HG03469 (cell line): ENCODE data around the gene MYO7A.

Experiments used
- ATAC-seq: cut with Tn5 transposase; IDR thresholded peaks from one replicate; pipeline ENCODE4 v1.9.1; 2021; ENCODE audit warnings: mild to moderate bottlenecking, moderate library complexity, moderate number of reproducible peaks; ENCODE audit not compliant: unreplicated experiment

Gene MYO7A

DNA sequence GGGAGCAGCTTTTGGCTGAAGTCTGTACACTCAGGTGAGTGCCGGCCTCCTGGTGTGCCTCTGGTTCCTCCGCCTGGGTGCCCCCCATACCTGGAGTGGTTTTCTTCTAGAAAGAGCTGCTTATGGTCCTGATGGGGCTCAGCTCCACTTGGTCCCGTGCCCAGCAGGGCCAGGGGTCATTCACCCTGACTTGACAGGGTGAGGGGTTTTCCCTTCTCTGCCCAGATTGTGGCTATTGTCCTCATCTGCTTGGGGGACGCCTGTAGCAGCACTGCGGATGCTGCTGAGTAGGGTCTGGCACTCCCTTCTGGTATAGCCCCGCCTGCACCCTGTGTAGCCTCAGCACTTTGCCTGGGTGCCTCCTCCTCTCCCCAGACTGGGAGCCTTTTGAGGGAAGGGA is 17.2 kb upstream of the MYO7A start:
- ATAC-seq, result no peak

DNA sequence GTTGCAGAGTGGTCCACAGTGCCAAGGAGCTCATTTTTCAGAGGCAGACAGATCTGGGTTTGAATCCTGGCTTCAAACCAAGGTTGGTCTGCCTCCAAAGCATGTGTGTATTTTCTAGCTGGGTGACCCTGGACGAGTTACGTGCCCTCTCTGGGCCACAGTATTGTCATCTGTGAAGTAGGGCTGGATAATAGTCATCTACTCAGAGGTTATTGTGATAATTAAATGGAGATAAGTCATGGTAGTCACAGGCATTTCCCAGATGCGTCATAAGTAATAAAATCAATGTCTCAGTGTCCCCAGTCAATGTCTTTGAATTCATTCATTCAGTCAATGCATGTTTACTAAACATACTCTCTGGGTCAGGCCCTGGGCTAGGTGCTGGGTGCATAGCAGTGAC is 16.8 kb upstream of the MYO7A start:
- ATAC-seq, result no peak

- ATAC-seq, result no peak
Observed at GRCh38 chr11:77111946-77112345, 16.1 kb upstream of the MYO7A start.

DNA sequence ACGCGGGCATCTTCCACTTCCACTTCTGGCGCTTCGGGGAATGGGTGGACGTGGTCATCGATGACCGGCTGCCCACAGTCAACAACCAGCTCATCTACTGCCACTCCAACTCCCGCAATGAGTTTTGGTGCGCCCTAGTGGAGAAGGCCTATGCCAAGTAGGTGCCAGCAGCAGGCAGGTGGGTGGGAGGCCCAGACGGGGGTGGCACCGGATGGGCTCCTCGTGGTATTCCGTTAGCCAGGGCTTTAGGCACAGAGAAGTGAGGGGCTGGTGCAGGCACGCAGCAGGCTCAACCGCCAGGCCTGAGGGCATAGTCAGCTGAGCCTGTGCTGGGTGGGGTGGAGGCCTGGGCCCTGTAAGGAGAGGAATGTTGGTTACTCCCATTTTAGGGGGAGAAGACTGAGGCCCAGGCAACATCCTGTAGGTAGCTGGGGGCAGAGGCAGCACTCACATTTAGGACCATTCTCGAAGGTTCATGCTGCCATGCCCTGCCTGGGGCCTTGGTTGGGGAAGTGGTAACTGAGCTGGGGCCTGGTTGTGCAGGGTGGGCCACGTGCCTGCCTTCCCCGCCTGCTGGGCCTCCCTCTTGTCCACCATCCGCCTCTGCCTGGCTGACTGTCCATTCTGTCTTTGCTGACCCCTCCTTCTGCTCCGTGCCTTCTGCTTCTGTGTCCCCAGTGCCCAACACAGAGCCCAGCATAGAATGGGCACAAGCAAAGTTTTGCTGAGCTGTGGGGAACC is 15.2 kb upstream of the MYO7A start:
- ATAC-seq, result no peak

GRCh38 chr11:77113382-77114088 is 14.5 kb upstream of the MYO7A start:
- ATAC-seq, result no peak

DNA sequence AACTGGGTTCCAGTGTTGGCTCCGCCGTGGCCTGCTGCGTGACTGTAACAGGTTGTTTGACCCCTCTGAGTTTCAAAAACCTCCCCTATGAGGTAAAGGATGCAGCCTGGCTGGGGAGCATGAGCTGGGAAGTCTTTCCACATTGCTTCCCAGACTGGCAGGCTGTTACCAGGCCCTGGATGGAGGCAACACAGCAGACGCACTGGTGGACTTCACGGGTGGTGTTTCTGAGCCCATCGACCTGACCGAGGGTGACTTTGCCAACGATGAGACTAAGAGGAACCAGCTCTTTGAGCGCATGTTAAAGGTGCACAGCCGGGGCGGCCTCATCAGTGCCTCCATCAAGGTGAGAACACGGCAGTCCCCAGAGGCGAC is 14.0 kb upstream of the MYO7A start:
- ATAC-seq, result no peak

GRCh38 chr11:77115181-77115611 is 12.8 kb upstream of the MYO7A start:
- ATAC-seq, result no peak

GRCh38 chr11:77115956-77116355 is 12.1 kb upstream of the MYO7A start:
- no peak for ATAC-seq

DNA sequence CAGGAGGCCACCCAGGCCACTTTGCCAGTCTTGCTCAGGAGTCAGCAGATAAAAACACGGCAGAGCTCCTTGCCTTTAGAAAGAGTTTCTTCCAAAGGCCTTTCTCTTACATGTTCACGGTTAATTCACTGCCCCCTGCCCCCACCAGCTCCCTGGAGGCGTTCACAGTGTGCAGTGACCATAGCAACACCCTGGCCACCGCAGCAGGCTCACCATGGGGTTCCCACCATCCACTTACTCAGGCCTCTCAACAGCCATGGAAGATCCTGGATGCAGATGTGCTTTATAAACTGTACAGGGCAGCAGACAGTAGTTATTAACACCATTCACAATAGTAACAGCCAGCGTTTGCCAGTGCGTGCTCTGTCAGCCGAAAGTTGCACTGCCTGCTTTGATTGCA is 10.6 kb upstream of the MYO7A start:
- ATAC-seq, result no peak

DNA sequence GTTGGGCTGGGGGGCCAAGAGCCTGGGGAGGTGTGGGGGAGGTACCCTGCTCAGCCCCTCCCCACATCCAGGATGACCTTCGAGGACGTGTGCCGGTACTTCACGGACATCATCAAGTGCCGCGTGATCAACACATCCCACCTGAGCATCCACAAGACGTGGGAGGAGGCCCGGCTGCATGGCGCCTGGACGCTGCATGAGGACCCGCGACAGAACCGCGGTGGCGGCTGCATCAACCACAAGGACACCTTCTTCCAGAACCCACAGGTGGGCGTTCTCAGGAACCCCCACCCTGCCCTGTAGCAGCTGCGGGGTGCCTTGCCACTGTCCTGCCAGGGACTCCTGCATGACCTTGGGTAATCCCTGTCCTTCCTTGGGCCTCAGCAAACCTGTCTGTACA is 10.0 kb upstream of the MYO7A start:
- no peak for ATAC-seq

DNA sequence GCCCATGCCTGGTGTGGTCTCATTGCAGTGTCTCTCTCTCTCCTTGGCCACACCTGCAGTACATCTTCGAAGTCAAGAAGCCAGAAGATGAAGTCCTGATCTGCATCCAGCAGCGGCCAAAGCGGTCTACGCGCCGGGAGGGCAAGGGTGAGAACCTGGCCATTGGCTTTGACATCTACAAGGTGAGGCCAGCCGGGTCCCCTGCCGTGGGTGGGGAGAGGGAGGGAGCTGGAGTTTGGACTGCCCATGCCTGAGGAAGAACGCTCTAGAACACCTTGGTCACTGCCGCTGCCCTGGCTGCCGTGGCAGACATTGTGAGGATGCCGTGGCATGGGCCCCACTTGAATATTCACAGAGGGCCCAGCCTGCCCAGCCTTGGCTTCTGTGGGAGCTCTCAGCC is 9.1 kb upstream of the MYO7A start:
- no peak for ATAC-seq

- ATAC-seq, result no peak
Observed at GRCh38 chr11:77119531-77119936, 8.5 kb upstream of the MYO7A start.

DNA sequence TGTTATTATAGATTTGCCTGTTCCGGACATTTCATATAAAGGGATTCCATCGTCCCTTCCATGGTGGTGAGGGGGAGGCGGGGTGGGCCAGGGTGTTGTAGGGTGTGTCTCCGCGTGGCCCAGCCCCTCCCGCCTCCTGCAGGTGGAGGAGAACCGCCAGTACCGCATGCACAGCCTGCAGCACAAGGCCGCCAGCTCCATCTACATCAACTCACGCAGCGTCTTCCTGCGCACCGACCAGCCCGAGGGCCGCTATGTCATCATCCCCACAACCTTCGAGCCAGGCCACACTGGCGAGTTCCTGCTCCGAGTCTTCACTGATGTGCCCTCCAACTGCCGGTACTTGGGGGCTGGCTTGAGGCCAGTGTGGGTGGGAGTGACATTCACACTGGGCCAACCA is 7.5 kb upstream of the MYO7A start:
- ATAC-seq, result no peak

GRCh38 chr11:77121096-77121640 is 6.9 kb upstream of the MYO7A start:
- no peak for ATAC-seq

GRCh38 chr11:77121876-77122575 is 6.0 kb upstream of the MYO7A start:
- no peak for ATAC-seq

- ATAC-seq, result no peak
Observed at GRCh38 chr11:77122576-77123212, 5.4 kb upstream of the MYO7A start.

DNA sequence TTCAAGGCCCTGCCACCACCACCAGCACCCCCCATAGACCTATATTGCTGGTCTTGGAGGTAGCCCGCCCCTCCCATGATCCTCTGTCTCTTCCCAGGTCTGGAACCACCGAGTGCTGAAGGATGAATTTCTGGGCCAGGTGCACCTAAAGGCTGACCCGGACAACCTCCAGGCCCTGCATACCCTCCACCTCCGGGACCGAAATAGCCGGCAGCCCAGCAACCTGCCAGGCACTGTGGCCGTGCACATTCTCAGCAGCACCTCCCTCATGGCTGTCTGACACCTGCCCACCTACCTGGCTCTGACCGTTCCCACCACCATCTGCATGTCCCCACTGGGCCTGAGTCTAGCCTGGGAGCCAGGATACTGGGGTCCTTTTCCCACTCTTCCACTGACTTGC is 4.5 kb upstream of the MYO7A start:
- no peak for ATAC-seq

DNA sequence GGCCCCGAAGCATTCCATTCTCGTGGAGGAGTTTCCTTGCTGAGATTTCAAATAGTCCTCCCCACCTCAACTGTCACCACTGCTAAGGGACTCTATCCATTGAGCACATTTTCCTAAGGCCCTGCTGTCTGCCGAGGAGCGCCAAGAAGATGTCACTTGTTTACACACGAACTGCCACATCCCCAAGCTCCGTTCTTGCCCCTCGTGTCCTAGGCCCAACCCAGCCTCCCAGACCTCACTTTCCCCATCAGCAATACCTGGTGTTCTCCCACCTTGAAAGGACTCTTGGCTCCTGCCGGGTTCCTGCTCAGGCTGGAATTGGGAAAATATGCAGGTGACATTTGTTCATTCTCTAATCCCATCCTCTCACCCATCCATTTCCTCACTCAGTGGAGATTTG is 4.0 kb upstream of the MYO7A start:
- no peak for ATAC-seq

GRCh38 chr11:77124488-77124887 is 3.6 kb upstream of the MYO7A start:
- ATAC-seq, result no peak

- no peak for ATAC-seq
Observed at GRCh38 chr11:77125191-77125590, 2.9 kb upstream of the MYO7A start.

DNA sequence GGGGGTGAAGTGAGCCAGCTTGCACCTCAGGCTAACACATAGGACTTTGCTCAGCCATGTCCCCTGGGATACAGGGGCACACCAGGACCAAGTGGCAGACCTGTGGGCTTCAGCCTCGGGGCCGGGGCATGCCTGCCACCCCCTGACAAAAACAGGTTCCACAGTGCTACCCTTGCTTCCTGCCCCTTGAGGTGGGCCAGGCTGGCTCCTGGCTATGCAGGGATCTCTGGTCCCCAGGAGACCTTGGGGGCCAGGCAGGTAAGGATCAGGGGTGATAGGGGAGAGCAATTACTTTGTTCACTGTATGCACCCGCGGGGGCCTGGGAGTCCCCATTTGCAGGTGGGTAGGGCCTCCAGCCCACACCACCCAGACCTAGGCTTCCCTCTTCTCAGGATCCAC is 2.4 kb upstream of the MYO7A start:
- ATAC-seq, result no peak
